BE2C (cell line): ENCODE data around the gene ADAT3.

Experiments
- DNase-seq: peaks from one replicate; pipeline ENCODE4 v3.0.0-alpha.2; 2020
- H3K27me3 ChIP-seq: fragments of 250-450 bp; sonication (Bioruptor Pico); 2 replicates; pipeline ENCODE4 v1.5.1; 2020; ENCODE audit warnings: mild to moderate bottlenecking
- H3K36me3 ChIP-seq: fragments of 250-450 bp; sonication (Bioruptor Pico); 2 replicates; pipeline ENCODE4 v1.5.1; 2020; ENCODE audit warnings: mild to moderate bottlenecking
- H3K4me1 ChIP-seq: fragments of 250-450 bp; sonication (Bioruptor Pico); 2 replicates; pipeline ENCODE4 v1.5.1; 2020
- H3K4me3 ChIP-seq: 2 replicates; pipeline ENCODE4 v1.5.1; 2011; ENCODE audit warnings: low read depth, low read length
- H3K9me3 ChIP-seq: fragments of 250-450 bp; sonication (Bioruptor Pico); 2 replicates; pipeline ENCODE4 v1.5.1; 2020
- TF ChIP-seq, protein P1 (sequence below): IDR thresholded peaks from 2 replicates; pipeline ENCODE4 v1.5.1; 2012; ENCODE audit warnings: mild to moderate bottlenecking, low read depth, low read length

The ADAT3 gene

GRCh38 chr19:1931445-1931844 is 26.2 kb downstream of the ADAT3 start:
- no peak overlapping the region for H3K4me3 ChIP-seq
- DNase-seq: no peak
- H3K4me1 ChIP-seq: no peaks in the 10 kb centered on the region; the same call in 1 of the 2 replicates
- no peaks in the 10 kb centered on the region for H3K36me3 ChIP-seq
- TF ChIP-seq, protein P1, sequence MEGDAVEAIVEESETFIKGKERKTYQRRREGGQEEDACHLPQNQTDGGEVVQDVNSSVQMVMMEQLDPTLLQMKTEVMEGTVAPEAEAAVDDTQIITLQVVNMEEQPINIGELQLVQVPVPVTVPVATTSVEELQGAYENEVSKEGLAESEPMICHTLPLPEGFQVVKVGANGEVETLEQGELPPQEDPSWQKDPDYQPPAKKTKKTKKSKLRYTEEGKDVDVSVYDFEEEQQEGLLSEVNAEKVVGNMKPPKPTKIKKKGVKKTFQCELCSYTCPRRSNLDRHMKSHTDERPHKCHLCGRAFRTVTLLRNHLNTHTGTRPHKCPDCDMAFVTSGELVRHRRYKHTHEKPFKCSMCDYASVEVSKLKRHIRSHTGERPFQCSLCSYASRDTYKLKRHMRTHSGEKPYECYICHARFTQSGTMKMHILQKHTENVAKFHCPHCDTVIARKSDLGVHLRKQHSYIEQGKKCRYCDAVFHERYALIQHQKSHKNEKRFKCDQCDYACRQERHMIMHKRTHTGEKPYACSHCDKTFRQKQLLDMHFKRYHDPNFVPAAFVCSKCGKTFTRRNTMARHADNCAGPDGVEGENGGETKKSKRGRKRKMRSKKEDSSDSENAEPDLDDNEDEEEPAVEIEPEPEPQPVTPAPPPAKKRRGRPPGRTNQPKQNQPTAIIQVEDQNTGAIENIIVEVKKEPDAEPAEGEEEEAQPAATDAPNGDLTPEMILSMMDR: no peak
- H3K27me3 ChIP-seq: no peaks in the 10 kb centered on the region
- 0 out of 2 replicates have a peak, but pooled peaks cover 3% of the 10 kb centered on the region for H3K9me3 ChIP-seq

GRCh38 chr19:1932395-1932794 is 27.2 kb downstream of the ADAT3 start:
- Histone ChIP-seq H3K9me3 (0 out of 2 replicates have a peak, but pooled peaks cover 3% of the 10 kb centered on the region), H3K36me3 (no peaks in the 10 kb centered on the region), H3K4me1 (no peaks in the 10 kb centered on the region; the same call in 1 of the 2 replicates), H3K4me3 (no peak overlapping the region), H3K27me3 (no peaks in the 10 kb centered on the region)
- no peak for DNase-seq
- TF ChIP-seq, protein P1: no peak

DNA sequence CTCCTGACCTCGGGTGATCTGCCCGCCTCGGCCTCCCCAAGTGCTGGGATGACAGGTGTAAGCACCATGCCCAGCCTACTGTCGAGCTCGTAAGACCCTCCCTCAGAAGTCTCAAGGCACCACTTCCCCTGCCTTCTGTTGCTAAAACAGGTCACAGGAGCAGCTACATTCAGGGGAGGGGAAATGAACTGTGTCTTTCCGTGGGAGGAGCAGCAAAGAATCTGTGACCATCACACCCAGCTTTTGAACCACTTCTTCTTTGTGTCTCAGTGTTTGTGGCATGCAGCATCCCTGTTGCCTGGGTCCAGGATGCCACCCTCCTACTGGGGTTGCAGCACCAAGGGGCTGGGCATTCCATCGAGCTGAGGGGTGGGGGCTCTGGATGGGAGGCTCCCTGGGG is 28.0 kb downstream of the ADAT3 start:
- no peaks in the 10 kb centered on the region for H3K27me3 ChIP-seq
- no peak overlapping the region for H3K4me3 ChIP-seq
- H3K4me1 ChIP-seq: no peaks in the 10 kb centered on the region; the same call in 1 of the 2 replicates
- H3K9me3 ChIP-seq: 0 out of 2 replicates have a peak, but pooled peaks cover 3% of the 10 kb centered on the region
- no peak for DNase-seq
- TF ChIP-seq, protein P1: no peak
- no peaks in the 10 kb centered on the region for H3K36me3 ChIP-seq

GRCh38 chr19:1933942-1934341 is 28.7 kb downstream of the ADAT3 start:
- no peaks in the 10 kb centered on the region for H3K36me3 ChIP-seq
- TF ChIP-seq, protein P1: no peak
- H3K9me3 ChIP-seq: 0 out of 2 replicates have a peak, but pooled peaks cover 3% of the 10 kb centered on the region
- H3K27me3 ChIP-seq: no peaks in the 10 kb centered on the region
- H3K4me3 ChIP-seq: no peak overlapping the region
- H3K4me1 ChIP-seq: no peaks in the 10 kb centered on the region; the same call in 1 of the 2 replicates
- DNase-seq: no peak

GRCh38 chr19:1935484-1936208 is 30.4 kb downstream of the ADAT3 start:
- H3K36me3 ChIP-seq: no peaks in the 10 kb centered on the region
- H3K4me3 ChIP-seq: no peak overlapping the region
- H3K9me3 ChIP-seq: 0 out of 2 replicates have a peak, but pooled peaks cover 3% of the 10 kb centered on the region
- H3K4me1 ChIP-seq: no peaks in the 10 kb centered on the region
- TF ChIP-seq, protein P1: no peak
- DNase-seq: no peak
- no peaks in the 10 kb centered on the region for H3K27me3 ChIP-seq

- Histone ChIP-seq H3K4me3 (no peak overlapping the region), H3K27me3 (no peaks in the 10 kb centered on the region), H3K36me3 (no peaks in the 10 kb centered on the region), H3K4me1 (no peaks in the 10 kb centered on the region), H3K9me3 (0 out of 2 replicates have a peak, but pooled peaks cover 3% of the 10 kb centered on the region)
- no peak for DNase-seq
- TF ChIP-seq, protein P1: no peak
Measured at GRCh38 chr19:1936430-1936829, 31.2 kb downstream of the ADAT3 start.
